Endothelial cell (in vitro differentiated cells): ENCODE data around the gene P3H4. TPM values are rescaled to one million over a fixed set of nuclear protein-coding genes. Genes with fewer than 3 reads are reported as not detected.

Source experiments
- DNase-seq: peaks from one replicate; pipeline ENCODE4 v3.0.0; 2021; ENCODE audit warnings: low spot score
- H3K27ac Mint-ChIP-seq: one replicate; pipeline ENCODE4 v1.8.0; 2021; ENCODE audit warnings: mixed read lengths, inconsistent platforms; ENCODE audit not compliant: unreplicated experiment
- H3K27me3 Mint-ChIP-seq: one replicate; pipeline ENCODE4 v1.8.0; 2021; ENCODE audit warnings: mild to moderate bottlenecking, moderate library complexity, mixed read lengths, inconsistent platforms; ENCODE audit not compliant: unreplicated experiment
- H3K36me3 Mint-ChIP-seq: one replicate; pipeline ENCODE4 v1.8.0; 2021; ENCODE audit warnings: mild to moderate bottlenecking, low read depth, mixed read lengths, inconsistent platforms; ENCODE audit not compliant: unreplicated experiment
- H3K4me1 Mint-ChIP-seq: one replicate; pipeline ENCODE4 v1.8.0; 2021; ENCODE audit warnings: mild to moderate bottlenecking, mixed read lengths, inconsistent platforms; ENCODE audit not compliant: unreplicated experiment
- H3K4me3 Mint-ChIP-seq: one replicate; pipeline ENCODE4 v1.8.0; 2021; ENCODE audit warnings: mild to moderate bottlenecking, mixed read lengths, inconsistent platforms; ENCODE audit not compliant: unreplicated experiment
- H3K9me3 Mint-ChIP-seq: one replicate; pipeline ENCODE4 v1.8.0; 2021; ENCODE audit warnings: mixed read lengths, inconsistent platforms; ENCODE audit not compliant: unreplicated experiment
- CTCF ChIP-seq: fragments of 200-600 bp; sonication (generic); IDR thresholded peaks from one replicate; pipeline ENCODE4 v1.5.0; 2021; ENCODE audit warnings: antibody characterized with exemption; ENCODE audit not compliant: unreplicated experiment
- total RNA-seq: library from RNA; stranded (reverse); fragmentation: NEBNext Ultra II Directional; extraction: Animal tissue kit (Norgen Biotek cat#: 25700); gene quantifications from one replicate; pipeline ENCODE4 v1.2.1, GENCODE V29; 2021; ENCODE audit not compliant: unreplicated experiment

P3H4 gene
- total RNA-seq, 1 donor from 2014 or later: 22.6 TPM

DNA sequence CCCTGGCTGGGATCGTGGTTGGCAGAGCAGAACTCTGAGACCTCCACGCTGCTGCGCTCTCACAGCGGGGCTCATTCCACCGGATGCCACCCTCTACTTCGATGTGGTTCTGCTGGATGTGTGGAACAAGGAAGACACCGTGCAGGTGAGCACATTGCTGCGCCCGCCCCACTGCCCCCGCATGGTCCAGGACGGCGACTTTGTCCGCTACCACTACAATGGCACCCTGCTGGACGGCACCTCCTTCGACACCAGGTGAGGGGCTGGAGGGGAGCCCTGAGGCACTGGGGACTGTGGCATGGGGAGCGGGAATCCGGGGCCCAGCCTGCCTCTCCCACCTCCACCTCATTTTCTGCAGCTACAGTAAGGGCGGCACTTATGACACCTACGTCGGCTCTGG lies 6.3 kb upstream of the P3H4 start:
- H3K4me1 Mint-ChIP-seq: peaks cover 9% of the 10 kb centered on the region
- H3K27ac Mint-ChIP-seq: no peak overlapping the region
- TF ChIP-seq CTCF: no peak
- H3K4me3 Mint-ChIP-seq: peak overlapping the region; percentile 56
- DNase-seq: no peak
- peaks cover 3% of the 10 kb centered on the region for H3K27me3 Mint-ChIP-seq
- H3K9me3 Mint-ChIP-seq: no peaks in the 10 kb centered on the region
- peaks cover 3% of the 10 kb centered on the region for H3K36me3 Mint-ChIP-seq

GRCh38 chr17:41816637-41817320 lies 5.0 kb upstream of the P3H4 start:
- Mint-ChIP-seq H3K27me3 (peaks cover 6% of the 10 kb centered on the region), H3K27ac (no peak overlapping the region), H3K36me3 (peaks cover 3% of the 10 kb centered on the region), H3K4me3 (no peak overlapping the region), H3K4me1 (peaks cover 12% of the 10 kb centered on the region), H3K9me3 (no peaks in the 10 kb centered on the region)
- TF ChIP-seq CTCF: no peak
- no peak for DNase-seq

DNA sequence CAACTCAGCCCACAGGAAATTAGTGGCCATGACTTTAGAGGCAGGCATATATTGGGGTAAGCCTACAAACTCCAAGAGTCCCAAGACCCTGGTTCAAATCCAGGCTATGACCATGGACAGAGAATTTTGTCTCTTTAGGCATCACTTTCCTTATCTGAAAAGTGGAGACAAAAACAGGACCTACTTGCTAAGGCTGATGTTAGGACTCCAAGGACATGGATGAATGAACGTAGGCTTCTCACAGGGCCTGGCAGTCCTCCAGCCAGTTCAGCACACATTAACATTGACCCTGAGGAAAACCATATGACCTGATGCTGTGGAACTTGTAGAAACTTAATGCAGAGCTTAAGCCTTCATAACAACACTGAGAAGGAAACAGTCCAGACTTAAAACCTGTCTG lies 2.4 kb upstream of the P3H4 start:
- no peak for TF ChIP-seq CTCF
- no peaks in the 10 kb centered on the region for H3K9me3 Mint-ChIP-seq
- DNase-seq: no peak
- no peak overlapping the region for H3K27ac Mint-ChIP-seq
- H3K4me3 Mint-ChIP-seq: peak overlapping the region; percentile 95
- H3K27me3 Mint-ChIP-seq: peaks cover 11% of the 10 kb centered on the region
- peaks cover 13% of the 10 kb centered on the region for H3K36me3 Mint-ChIP-seq
- H3K4me1 Mint-ChIP-seq: peaks cover 16% of the 10 kb centered on the region

DNA sequence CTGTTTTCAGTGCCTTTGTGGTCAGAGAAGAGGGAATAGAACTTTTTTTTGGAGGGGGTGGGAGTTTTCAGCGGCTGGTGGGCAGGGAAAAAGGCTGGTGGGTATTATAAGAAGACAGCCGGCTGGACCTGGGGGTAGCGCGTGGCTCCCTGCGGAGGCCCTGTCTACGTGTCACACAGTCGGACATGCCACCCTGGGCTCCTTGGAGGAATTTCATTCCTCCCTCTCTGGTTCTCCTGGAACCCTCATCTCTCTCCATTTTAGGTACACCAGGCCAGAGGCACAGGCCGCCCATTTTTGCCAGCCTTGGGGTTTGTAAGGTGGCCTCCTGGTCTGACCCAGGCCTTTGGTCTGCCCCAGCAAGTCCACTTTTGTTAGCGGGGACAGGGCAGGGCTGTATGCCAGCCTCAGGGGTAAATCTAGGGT lies 2.0 kb upstream of the P3H4 start:
- no peak overlapping the region for H3K27ac Mint-ChIP-seq
- peaks cover 11% of the 10 kb centered on the region for H3K27me3 Mint-ChIP-seq
- no peak for TF ChIP-seq CTCF
- no peaks in the 10 kb centered on the region for H3K9me3 Mint-ChIP-seq
- H3K4me1 Mint-ChIP-seq: peaks cover 16% of the 10 kb centered on the region
- H3K4me3 Mint-ChIP-seq: peak overlapping the region; percentile 95
- H3K36me3 Mint-ChIP-seq: peaks cover 13% of the 10 kb centered on the region
- DNase-seq: no peak

DNA sequence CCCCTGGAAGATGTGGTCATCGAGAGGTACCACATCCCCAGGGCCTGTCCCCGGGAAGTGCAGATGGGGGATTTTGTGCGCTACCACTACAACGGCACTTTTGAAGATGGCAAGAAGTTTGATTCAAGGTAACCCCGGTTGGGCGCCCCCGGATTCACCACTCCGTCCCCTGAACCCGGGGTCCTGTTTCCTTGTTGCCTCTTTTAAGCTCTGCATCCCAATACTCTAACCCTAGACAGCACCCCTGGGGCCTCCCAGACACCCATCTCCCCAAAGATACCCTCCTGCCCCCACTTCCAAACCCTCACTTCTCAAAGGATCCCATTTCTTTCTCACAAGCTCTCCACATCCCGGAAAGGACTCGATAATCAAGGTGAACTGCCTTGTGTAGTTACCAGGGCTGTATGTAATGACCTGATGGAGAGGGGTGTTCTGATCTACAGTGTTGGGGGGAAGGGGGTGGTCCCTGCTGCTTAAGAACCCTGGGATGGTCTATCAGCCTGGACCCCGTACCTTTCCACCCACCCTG lies 1.5 kb upstream of the P3H4 start:
- Mint-ChIP-seq H3K9me3 (no peaks in the 10 kb centered on the region), H3K27me3 (peaks cover 11% of the 10 kb centered on the region), H3K27ac (peak overlapping the region; percentile 22), H3K4me3 (peak overlapping the region; percentile 95), H3K36me3 (peaks cover 11% of the 10 kb centered on the region), H3K4me1 (peaks cover 16% of the 10 kb centered on the region)
- DNase-seq: no peak
- no peak for TF ChIP-seq CTCF
